Measurements from ENCODE around the gene BRCA1. TPM values are rescaled to one million over a fixed set of nuclear protein-coding genes. Genes with fewer than 3 reads are reported as not detected.

BRCA1 gene
- 18.4 and 36.2 TPM in 2 replicates for total RNA-seq

DNA sequence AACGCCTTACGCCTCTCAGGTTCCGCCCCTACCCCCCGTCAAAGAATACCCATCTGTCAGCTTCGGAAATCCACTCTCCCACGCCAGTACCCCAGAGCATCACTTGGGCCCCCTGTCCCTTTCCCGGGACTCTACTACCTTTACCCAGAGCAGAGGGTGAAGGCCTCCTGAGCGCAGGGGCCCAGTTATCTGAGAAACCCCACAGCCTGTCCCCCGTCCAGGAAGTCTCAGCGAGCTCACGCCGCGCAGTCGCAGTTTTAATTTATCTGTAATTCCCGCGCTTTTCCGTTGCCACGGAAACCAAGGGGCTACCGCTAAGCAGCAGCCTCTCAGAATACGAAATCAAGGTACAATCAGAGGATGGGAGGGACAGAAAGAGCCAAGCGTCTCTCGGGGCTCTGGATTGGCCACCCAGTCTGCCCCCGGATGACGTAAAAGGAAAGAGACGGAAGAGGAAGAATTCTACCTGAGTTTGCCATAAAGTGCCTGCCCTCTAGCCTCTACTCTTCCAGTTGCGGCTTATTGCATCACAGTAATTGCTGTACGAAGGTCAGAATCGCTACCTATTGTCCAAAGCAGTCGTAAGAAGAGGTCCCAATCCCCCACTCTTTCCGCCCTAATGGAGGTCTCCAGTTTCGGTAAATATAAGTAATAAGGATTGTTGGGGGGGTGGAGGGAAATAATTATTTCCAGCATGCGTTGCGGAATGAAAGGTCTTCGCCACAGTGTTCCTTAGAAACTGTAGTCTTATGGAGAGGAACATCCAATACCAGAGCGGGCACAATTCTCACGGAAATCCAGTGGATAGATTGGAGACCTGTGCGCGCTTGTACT is at the start of gene BRCA1:
TSS of gene BRCA1 (minus strand) at position 232 of the 834 bp plus-strand sequence. CDS start 1,268 bp downstream, outside the sequence.

DNA sequence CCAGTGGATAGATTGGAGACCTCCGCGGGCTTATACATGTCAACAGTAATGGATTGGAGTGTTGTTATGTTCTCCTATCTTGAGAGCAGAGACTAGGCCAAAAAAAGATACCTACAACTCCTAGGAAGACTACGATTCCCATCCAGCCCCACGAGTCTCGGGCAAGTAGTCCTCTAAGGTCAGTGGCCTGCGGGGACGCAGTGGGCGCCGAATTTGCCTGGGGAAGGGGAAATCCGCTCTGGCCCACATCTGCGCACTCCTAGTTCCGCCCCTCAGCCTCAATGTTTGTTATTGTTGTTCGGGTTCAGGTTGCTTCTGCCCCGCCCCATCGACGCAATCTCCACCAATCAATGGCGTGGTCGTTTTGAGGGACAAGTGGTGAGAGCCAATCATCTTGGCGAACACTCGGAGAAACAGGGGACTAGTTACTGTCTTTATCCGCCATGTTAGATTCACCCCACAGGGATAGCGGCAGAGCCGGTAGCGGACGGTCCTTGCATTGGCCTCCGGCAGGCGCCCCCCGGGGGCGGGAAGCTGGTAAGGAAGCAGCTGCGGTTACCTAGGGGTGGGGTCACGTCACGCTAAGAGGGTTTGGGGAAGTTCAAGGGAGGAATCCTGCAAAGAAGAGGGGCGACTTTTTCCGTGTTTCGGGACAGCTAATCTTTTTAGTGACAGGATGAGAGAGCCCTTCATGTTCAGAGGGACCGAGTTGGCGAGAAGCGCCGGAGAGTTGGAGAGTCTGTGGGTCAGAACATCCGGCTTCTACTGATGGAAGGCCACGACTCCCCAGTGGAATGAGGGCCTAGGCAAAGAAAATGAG is 45.8 kb upstream of the BRCA1 start, which contains the start of gene NBR1:
TSS of gene NBR1 (plus strand) at position 449 of the 820 bp plus-strand sequence. CDS start 4,586 bp downstream, outside the sequence.

DNA sequence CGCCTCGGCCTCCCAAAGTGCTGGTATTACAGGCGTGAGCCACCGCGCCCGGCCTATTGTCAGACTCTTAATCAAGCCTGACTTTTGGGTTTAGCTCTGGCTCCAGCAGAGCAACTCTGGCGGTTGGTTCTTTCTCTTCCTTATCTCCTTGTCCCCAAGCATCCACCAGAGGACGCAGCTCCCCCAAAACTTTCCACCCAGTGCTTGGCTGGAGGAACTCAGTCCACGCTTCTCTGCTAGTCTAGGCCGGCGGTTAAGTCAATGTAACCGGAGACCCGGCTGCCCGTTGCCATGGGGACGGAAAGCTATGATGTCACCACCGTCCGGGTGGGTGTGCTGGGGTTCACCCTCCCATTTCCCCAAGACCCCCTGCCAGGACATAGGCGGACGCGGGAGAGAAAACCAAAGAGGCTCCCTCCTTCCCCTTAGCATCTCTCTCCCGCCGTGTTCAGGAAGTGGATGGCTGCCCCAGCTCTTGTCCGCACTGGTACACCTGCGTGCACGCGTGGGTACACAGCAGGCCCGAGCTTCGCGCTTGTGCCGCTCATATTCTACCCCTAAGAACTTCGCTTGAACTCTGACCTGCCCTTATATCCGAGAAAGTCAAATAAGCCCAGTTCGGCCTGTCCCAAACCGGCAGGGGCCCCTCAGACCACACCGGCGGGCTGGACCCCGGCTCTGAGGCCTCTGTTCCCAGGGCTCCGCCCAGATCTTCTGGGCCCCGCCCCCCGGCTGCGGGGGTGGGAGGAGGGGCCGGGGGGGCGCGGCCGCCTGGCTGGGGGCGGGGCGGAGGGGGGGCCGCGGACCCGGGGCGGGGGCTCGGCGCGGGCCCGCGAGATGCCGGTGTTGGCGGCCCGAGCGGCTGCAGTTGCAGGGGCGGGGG is 100.5 kb downstream of the BRCA1 start, which contains the start of gene RND2:
TSS of gene RND2 (plus strand) at position 825 of the 883 bp plus-strand sequence. CDS start 117 bp downstream, outside the sequence.

DNA sequence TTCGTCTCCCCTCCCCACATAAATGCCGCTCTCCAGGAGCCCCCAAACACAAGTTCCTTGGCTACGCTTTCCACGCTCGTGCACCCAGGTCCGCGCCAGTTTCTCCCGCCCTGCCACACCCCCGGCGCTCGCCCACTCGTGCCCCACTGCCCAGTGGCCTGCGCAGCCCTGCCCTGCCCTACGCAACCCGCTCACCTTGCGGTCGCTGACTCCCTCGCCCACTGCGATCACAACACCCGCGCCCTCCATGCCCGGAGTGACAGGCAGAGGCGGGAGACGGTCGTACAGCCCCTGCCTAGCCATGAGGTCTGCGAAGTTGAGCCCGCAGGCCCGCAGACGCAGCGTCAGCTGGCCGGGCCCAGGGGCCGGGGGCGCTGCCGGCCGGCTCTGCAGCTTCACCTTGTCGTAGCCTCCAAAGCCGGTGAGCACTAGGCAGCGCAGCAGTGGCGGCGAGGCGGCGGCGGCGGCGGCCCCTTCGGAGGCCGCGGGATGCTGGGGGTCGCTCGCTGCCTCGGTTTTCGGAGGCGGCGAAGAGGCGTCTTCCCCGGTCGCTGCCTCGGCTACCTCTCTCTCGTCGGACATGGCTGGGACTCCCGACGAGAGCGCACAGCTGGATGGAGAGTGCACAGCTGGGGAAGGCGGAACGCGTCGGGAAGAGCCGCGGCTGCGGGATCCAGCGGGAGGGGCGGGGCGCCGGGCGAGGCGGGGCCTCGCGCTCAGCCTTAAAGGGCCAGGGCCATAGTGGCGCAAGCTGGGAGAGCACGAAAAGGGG is 103.2 kb downstream of the BRCA1 start, which contains the start of gene VAT1:
TSS of gene VAT1 (minus strand) at position 645 of the 772 bp plus-strand sequence. CDS start at position 582, 63 bp downstream.

DNA sequence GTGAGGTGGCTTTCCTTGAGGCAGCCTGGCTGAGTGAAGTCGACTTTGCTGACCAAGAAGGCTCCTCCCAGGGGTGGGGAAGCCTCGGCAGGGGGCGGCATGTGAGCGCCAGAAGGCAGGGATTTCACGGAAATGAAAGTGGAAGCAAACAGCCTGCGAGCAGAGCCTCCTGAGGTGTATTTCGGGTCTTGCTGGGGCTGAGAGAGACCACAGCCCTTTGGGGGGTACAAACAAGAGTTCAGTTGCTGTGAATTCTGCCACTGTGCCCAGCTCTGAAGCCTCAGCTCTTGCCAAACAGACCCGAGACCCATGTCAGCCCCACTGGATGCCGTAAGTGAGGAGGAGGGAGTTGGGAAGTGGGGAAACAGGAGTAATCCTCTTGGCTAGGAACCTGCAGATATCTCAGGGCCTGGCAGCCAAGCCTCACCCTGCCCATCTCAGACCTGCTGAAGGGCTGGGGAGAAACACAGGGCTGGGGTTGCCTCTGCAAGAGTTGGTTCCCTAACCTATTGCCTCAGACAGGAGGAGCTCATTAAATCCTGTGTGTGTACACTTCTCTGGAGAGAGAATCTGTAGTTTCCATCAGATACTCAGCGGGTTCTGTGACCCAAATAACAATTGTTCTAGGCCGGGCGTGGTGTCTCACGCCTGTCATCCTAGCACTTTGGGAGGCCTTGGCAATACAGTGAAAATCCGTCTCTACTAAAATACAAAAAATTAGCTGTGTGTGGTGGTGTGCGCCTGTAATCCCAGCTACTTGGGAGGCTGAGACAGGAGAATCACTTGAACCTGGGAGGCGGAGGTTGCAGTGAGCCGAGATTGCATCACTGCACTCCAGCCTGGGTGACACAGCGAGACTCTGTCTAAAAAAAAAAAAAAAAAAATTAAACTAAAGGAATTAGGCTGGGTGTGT is 118.3 kb downstream of the BRCA1 start, which contains the start of gene IFI35:
TSS of gene IFI35 (plus strand) at position 146 of the 913 bp plus-strand sequence. CDS start at position 310, 164 bp downstream.

DNA sequence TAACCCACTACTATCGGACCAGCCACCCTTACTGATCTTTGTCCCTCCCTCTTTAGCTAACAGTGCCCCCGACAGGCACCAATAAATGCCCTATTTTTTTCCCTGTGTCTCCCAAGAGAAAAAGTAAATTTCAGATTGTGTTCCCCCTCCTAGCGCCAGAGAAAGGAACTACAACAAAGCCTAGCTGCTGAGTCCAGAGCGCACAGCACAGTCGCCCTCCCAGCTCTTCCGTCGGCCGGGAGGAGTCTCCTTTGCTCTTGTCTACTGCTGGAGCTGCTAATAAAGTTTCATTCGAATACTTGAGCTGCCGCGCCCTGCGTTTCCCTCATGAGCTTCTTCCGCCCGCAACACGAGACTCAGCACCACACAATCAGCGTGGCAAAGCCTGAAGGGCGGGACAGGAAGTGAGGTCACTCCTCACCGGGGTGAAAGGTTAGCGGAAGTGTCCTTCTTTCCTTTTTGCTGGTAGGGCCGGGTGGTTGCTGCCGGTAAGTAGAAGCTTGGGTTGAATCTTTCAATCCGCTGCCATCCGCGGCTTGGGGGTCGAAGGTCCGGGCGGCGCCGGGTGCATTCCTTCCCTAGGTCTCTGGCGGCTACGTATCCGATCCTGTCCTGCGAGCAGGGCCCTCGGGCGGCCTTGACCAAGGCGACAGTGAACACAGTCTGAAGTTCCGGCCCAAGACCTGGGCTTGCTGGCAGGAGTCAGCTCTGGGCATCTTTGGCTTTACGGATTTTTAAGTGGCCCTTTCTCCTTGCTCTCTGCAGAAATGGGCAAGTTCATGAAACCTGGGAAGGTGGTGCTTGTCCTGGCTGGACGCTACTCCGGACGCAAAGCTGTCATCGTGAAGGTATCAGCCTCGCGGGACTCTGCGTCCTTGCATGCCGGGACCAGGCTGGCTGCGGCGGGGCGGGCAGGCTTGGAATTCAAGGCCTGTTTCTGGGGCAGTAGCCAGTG is 126.9 kb downstream of the BRCA1 start, which contains the start of gene RPL27:
TSS of gene RPL27 (plus strand) at position 436 of the 955 bp plus-strand sequence. CDS start at position 768, 332 bp downstream.

Small RNA genes within 50 kb of the gene (small RNA-seq; reads per million reads assigned to genes)
- gene AC060780.2 = 0.25 reads per million
- not detected for gene AC060780.3
- not detected for gene AC135721.1

Other genes with a start within 250 kb of the BRCA1 start
- not detected in 2 replicates for gene G6PC1, start 224.6 kb downstream of the BRCA1 start, total RNA-seq
- gene AARSD1, start 160.9 kb downstream of the BRCA1 start, total RNA-seq = 14.3 and 15.2 TPM in 2 replicates
- gene PTGES3L, start 145.3 kb downstream of the BRCA1 start, total RNA-seq = not detected in 2 replicates
- 4.8 and 7.2 TPM in 2 replicates for gene RUNDC1, start 144.8 kb downstream of the BRCA1 start, total RNA-seq
- 1,167 and 2,306 TPM in 2 replicates for gene RPL27, start 126.9 kb downstream of the BRCA1 start, total RNA-seq
- 17.2 and 33.1 TPM in 2 replicates for gene IFI35, start 118.6 kb downstream of the BRCA1 start, total RNA-seq
- gene VAT1, start 103.0 kb downstream of the BRCA1 start, total RNA-seq = 304 and 349 TPM in 2 replicates
- under 0.01 and 0.39 TPM in 2 replicates for gene RND2, start 100.1 kb downstream of the BRCA1 start, total RNA-seq
- gene NBR1, start 45.9 kb upstream of the BRCA1 start, total RNA-seq = 64.3 and 79.2 TPM in 2 replicates
- 4.0 and 4.5 TPM in 2 replicates for gene TMEM106A, start 86.5 kb upstream of the BRCA1 start, total RNA-seq
- 0.37 TPM in 1 of 2 replicates, not detected in the other for gene CCDC200, start 103.3 kb upstream of the BRCA1 start, total RNA-seq
- not detected in 2 replicates for gene RNU2-1, start 108.6 kb upstream of the BRCA1 start, total RNA-seq

All from subcutaneous preadipocyte (primary cell).